NB4 (cell line): ENCODE data around the gene TNRC6A.

Source experiments
- MAX ChIP-seq: IDR thresholded peaks from 2 replicates; pipeline ENCODE4 v1.6.1; 2011; ENCODE audit warnings: low read depth, low read length
- POLR2A ChIP-seq: IDR thresholded peaks from 2 replicates; pipeline ENCODE4 v1.6.1; 2011; ENCODE audit warnings: mild to moderate bottlenecking; ENCODE audit not compliant: insufficient read length; ENCODE audit errors: extremely low read depth
- TF ChIP-seq, protein P1 (sequence below): IDR thresholded peaks from one replicate; pipeline ENCODE4 v1.5.1; 2012; ENCODE audit warnings: low read depth, low read length

DNA sequence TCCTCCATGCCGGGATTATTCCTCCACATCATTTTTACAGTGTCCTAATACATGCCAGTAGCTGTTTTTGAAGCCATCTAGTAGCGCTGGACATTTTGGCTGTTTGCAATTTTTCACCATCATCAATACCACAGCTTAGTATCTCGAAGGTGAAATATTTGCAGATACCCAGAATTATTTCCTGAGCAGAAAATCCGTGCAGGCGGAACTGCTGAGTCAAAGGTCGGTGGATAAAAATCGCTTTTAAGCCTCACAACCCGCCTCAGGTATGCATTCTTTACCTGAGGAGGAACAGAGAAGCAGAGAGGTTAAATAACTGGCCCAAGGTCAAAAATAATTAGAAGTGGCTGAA lies 584 bp upstream of the TNRC6A start:
- TF ChIP-seq, protein P1, sequence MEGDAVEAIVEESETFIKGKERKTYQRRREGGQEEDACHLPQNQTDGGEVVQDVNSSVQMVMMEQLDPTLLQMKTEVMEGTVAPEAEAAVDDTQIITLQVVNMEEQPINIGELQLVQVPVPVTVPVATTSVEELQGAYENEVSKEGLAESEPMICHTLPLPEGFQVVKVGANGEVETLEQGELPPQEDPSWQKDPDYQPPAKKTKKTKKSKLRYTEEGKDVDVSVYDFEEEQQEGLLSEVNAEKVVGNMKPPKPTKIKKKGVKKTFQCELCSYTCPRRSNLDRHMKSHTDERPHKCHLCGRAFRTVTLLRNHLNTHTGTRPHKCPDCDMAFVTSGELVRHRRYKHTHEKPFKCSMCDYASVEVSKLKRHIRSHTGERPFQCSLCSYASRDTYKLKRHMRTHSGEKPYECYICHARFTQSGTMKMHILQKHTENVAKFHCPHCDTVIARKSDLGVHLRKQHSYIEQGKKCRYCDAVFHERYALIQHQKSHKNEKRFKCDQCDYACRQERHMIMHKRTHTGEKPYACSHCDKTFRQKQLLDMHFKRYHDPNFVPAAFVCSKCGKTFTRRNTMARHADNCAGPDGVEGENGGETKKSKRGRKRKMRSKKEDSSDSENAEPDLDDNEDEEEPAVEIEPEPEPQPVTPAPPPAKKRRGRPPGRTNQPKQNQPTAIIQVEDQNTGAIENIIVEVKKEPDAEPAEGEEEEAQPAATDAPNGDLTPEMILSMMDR, result no peak
- TF ChIP-seq POLR2A, result no peak
- no peak for TF ChIP-seq MAX
